Erythroblast (primary cell): ENCODE data around the gene C2orf74.

Experiments
- GATA1 ChIP-seq: IDR thresholded peaks from 2 replicates; pipeline ENCODE4 v1.6.1; 2011; ENCODE audit warnings: low read depth, mild to moderate bottlenecking, control low read depth, low read length, moderate library complexity
- POLR2A ChIP-seq: IDR thresholded peaks from 2 replicates; pipeline ENCODE4 v1.6.1; 2011; ENCODE audit warnings: mild to moderate bottlenecking, low read length

GRCh38 chr2:61196671-61197070, 34.7 kb downstream of the C2orf74 start:
- TF ChIP-seq POLR2A: no peak
- TF ChIP-seq GATA1: no peak
